DMS114 treated with DMSO at 0.1 percent for 48 hours (cell line): ENCODE results near the gene VWF.
"Not testable (repeated sequence)": the region's sequence is repeated elsewhere in the genome, so short reads cannot be mapped to it uniquely, and the experiment has no call there.

Source experiments
- DNase-seq: peaks from one replicate; lab custom pipeline; 2025; ENCODE audit not compliant: unreplicated experiment; lab: John Stamatoyannopoulos, UW

Gene VWF

GRCh38 chr12:6146509-6146908 is 22.0 kb upstream of the VWF start:
- DNase-seq, result no peak

GRCh38 chr12:6145564-6145963 is 21.1 kb upstream of the VWF start:
- no peak for DNase-seq

- no peak for DNase-seq
Measured at GRCh38 chr12:6143303-6143675, 18.8 kb upstream of the VWF start.

- not testable (repeated sequence) for DNase-seq
Measured at GRCh38 chr12:6142368-6143302, 18.2 kb upstream of the VWF start.

- DNase-seq, result not testable (repeated sequence)
Measured at GRCh38 chr12:6141731-6142367, 17.4 kb upstream of the VWF start.

GRCh38 chr12:6140651-6141447 is 16.4 kb upstream of the VWF start:
- no peak for DNase-seq

GRCh38 chr12:6135071-6135470 is 10.6 kb upstream of the VWF start:
- no peak for DNase-seq

- no peak for DNase-seq
Measured at GRCh38 chr12:6133642-6134041, 9.2 kb upstream of the VWF start.

- no peak for DNase-seq
Measured at GRCh38 chr12:6132496-6132895, 8.0 kb upstream of the VWF start.

- no peak for DNase-seq
Measured at GRCh38 chr12:6125310-6125608, 789 bp upstream of the VWF start.

- DNase-seq, result no peak
Measured at GRCh38 chr12:6123258-6123657, 1.2 kb downstream of the VWF start.

- DNase-seq, result no peak
Measured at GRCh38 chr12:6122201-6122600, 2.3 kb downstream of the VWF start.

- no peak for DNase-seq
Measured at GRCh38 chr12:6120796-6121473, 3.5 kb downstream of the VWF start.

GRCh38 chr12:6118891-6119568 is 5.4 kb downstream of the VWF start:
- DNase-seq, result no peak

GRCh38 chr12:6116471-6117021 is 7.9 kb downstream of the VWF start:
- no peak for DNase-seq

GRCh38 chr12:6115389-6115788 is 9.1 kb downstream of the VWF start:
- DNase-seq, result no peak

GRCh38 chr12:6114476-6114870 is 10.0 kb downstream of the VWF start:
- no peak for DNase-seq

GRCh38 chr12:6113691-6114475 is 10.6 kb downstream of the VWF start:
- DNase-seq, result no peak

- no peak for DNase-seq
Measured at GRCh38 chr12:6112004-6112403, 12.5 kb downstream of the VWF start.

GRCh38 chr12:6110006-6110405 is 14.5 kb downstream of the VWF start:
- DNase-seq, result no peak
